ENCODE results near the gene PTF1A.

Gene PTF1A, protein sequence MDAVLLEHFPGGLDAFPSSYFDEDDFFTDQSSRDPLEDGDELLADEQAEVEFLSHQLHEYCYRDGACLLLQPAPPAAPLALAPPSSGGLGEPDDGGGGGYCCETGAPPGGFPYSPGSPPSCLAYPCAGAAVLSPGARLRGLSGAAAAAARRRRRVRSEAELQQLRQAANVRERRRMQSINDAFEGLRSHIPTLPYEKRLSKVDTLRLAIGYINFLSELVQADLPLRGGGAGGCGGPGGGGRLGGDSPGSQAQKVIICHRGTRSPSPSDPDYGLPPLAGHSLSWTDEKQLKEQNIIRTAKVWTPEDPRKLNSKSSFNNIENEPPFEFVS

DNA sequence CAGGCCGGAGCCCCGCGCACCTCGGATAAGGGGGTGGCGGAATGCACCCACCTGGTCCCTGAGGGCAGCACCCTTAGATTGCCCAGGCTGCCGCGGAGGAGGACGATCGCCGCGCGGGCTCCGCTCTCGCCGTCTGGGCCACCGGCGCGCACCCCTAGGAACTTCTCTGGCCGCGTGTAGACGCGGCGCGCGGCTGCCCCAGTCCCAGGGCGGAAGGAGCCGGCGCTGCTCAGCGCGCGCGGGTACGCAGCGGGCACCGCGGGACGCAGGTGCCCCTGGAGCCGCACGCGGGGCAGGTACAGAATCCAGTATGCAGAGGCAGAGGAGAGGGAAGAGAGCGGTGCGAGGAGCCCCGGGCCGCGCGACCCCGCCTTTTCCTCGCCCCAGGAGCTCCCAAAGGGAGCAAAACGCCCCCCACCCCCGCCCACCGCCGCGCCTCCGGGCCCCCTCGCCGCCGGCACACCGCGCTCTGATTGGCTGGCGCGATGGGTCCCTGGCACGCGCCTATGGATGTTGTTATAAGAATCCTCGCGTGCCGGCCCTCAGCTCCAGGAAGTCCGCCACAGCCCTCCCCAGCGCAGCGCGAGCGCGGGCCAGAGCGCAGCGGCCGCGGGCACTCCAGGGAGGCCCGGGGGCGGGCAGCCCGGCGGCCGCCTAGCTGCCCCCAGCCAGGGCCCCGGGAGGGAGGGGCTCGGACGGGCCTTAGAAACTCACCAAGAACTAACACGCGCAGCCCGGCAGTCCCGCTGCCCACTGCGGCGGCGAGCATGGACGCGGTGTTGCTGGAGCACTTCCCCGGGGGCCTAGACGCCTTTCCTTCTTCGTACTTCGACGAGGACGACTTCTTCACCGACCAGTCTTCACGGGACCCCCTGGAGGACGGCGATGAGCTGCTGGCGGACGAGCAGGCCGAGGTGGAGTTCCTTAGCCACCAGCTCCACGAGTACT, at the start of gene PTF1A:
TSS of gene PTF1A (plus strand) at position 549 of the 948 bp plus-strand sequence. CDS start at position 768, 219 bp downstream.
- no peak for DNase-seq (ENCODE audit: low spot score)

- DNase-seq (ENCODE audit: low spot score), result no peak
Measured at GRCh38 chr10:23146258-23146657, 45.9 kb upstream of the PTF1A start.

- DNase-seq (ENCODE audit: low spot score), result no peak
Measured at GRCh38 chr10:23147035-23147434, 45.1 kb upstream of the PTF1A start.

DNA sequence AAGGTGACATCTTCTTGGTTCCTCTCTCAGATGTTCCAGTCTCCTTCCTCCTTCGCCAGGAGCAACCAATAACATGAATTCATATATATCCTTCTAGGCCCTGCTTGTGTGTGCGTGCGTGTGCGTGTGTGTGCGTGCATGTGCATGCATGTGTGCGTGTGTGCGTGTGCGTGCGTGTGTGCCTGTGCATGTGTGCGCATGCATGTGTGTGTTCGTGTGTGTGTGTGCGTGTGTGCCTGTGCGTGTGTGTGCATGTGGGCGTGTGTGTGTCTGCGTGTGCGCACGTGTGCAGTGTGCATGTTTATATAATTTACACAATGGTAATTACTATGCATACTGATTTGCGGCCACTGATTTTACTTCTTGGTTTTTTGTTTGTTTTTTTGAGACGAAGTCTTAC, 43.9 kb upstream of the PTF1A start:
- DNase-seq (ENCODE audit: low spot score), result no peak

DNA sequence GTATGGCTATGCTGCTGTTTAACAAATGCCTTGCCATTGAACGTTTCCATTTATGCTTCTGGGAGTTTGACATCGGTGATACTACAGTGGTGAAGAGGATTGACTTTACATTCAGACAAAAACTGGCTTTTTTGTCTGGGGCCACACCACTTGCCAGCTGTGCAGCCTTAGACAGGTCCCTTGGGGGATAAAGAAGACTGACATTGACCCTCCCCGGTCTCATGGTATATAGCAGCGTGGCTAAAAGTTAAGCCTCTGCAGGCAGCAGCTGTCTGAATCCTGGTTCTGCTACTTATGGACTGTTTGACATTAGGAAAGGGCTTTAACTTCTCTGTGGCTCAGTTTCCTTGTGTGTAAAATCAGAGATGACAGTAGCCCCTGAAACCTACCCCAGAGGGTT, 42.0 kb upstream of the PTF1A start:
- DNase-seq (ENCODE audit: low spot score), result no peak

DNA sequence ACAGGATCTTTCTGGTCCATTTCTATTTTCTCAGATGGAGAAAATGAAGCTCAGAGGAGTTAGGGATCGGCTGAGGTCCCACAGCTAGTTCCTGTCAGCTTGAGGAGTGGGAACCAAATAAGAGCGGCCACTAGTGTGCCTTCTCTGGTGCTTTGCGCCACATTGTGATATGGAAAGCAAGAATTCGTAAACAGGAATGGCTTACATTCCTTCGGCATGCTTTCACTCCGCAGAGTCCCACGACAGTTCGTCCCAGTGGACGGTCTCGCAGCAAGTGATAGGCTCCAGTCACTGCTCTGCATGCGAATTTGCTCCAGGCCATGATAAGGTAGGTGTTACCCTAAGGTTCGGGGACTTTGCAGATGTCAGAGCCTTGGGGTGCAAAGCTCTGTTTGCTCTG, 41.5 kb upstream of the PTF1A start:
- DNase-seq (ENCODE audit: low spot score), result no peak

GRCh38 chr10:23151071-23151470, 41.0 kb upstream of the PTF1A start:
- DNase-seq (ENCODE audit: low spot score), result no peak

GRCh38 chr10:23155169-23155568, 36.9 kb upstream of the PTF1A start:
- DNase-seq (ENCODE audit: low spot score), result no peak

GRCh38 chr10:23156447-23157150, 35.5 kb upstream of the PTF1A start:
- no peak for DNase-seq (ENCODE audit: low spot score)

- DNase-seq (ENCODE audit: low spot score), result peak; percentile 21
Measured at GRCh38 chr10:23157239-23157681, 34.9 kb upstream of the PTF1A start.

DNA sequence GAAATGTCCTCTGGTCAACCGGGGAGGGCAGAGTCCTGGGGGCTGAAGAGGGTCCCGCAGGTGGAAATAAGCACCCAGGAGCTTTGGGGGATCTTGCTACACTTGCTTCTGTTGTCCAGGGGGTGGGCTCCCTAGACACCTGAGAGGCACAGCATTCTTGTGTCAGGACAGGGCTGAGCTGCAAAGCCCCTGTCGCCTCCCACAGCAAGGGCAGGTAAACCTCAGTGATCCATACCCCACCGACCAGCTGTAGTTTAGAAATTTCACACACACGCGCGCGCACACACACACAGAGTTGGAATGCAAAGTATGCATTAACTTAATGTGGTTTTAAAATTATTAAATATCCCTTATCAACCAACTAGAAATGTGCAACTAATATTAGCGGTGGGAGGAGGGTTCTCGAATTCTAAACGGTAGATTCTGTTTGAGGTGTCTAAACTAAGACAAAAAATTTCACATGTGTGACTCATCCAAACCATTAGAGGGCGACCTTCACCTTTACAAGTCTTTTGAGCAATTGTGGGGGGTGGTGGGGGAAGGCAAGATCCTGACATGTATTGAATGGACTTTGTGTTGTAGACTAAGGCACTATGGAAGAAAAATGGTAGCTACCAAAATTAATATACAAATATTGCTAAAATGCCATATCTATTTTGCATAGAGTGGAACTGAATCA, 34.3 kb upstream of the PTF1A start:
- peak; percentile 50 for DNase-seq (ENCODE audit: low spot score)

- peak; percentile 73 for DNase-seq (ENCODE audit: low spot score)
Measured at GRCh38 chr10:23158370-23158769, 33.7 kb upstream of the PTF1A start.

- no peak for DNase-seq (ENCODE audit: low spot score)
Measured at GRCh38 chr10:23171232-23171876, 20.8 kb upstream of the PTF1A start.

- no peak for DNase-seq (ENCODE audit: low spot score)
Measured at GRCh38 chr10:23172429-23173213, 19.5 kb upstream of the PTF1A start.

DNA sequence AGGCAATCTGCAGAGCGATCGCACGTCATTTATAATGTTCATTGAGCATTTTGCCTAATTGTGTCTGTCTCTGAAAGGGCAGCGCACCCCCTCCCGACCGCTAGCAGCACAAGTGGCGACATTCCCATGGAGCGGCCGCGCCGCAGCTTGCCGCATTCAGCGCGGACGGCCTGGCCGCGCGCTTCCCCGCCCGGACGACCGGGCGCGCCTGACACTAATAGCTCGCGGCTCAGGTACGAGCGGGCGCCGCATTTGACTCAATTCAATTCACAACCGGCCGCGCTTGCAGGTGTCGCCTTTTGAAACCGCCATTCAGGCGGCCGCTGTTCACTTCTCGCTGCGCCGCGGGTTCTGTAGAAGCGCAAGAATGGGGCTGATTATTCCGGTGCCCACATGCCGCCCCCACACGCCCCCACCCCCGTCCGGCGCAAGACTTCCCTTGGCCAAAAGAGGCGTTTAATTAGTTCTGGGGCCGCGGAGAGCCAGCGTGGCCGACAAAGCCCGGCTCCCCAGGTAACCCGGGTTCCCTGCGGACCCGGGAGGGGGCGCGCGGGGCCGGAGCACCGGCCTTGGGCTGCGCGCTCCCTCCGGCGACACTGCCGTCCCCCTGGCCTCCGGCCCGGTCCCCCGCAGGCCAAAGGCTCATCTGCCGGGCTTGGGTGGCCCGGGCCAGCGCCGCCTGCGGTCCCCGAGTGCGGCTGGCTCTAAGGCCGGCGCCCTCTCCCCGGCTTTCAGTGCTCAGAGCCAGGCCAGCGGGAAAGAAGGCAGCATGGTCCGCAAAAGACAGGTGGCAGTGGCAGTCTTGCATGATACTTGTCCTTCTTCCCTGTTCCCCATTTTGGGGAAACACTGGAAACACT, 18.7 kb upstream of the PTF1A start:
- DNase-seq (ENCODE audit: low spot score), result no peak

DNA sequence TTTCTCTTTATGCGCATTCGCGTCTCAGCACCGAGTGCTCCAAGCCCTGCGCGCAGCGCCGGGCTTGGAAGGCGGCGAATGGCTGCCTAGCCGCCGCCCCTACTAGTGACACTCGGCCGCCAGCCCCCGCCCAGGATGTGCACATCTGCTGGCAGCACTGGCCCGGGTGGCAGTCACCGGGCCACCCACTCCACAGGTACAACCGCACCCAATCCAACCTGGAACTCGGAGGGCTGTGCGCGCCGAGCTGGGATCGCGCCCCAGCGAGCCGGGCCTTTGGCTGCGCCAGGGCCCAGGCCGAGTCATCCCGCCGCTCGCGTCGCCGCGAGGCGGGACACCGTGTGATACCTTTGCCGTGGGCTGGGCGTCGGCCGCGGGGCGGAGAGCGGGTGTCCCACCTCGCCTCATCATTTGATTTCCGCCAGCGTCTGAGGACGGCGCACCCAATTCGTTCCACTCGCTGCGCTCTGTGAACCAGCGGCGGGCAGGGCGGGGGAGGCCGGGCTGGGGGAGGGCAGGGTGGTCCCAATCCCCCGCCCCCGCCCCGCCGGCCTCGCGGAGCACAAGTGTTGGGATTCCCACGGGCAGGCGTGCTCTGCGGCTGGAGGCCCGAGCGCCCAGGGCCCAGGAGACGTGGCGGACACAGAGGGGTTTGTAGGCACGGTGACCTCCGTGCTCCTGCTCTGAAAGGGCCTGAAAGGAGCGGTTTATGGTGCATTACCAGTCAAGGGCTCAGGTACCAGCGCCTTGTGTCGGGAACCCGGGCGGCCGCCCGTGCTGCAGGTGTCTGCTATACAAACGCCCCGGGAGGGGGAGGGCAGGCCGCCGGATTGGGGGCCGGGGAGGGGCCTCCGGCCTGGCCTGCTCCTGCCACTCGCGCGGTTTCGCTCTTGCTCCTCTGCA, 17.8 kb upstream of the PTF1A start:
- no peak for DNase-seq (ENCODE audit: low spot score)

DNA sequence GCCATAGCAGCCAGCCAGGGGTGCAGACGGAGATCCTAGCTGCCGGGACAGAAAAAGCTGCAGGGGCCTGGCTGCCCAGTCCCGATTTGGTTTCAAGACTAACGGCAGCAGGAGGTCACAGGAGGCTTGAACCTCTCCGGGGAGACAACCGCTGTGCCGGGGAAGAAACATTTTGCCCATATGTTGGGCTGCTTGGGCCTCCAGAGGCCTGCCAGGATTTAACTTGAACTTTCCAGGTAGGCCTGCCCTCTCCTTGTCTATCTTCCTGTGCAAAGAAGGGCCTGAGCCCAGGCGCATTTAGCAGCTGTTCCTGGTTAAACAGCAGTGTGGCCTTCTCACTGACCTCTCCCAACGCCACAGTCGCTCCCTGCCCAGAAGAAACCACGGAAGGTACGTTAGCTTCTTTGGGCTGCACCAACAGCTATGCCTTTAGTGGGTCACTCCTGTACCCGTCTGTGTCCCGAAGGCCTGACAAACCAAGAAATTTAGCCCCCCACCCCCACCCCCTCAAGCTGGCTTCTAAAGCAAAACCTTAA, 17.1 kb upstream of the PTF1A start:
- DNase-seq (ENCODE audit: low spot score), result no peak

GRCh38 chr10:23186178-23186577, 5.9 kb upstream of the PTF1A start:
- DNase-seq (ENCODE audit: low spot score), result no peak
